Urinary bladder (tissue), 4 donors: ENCODE results near the gene MAPK1. TPM values are rescaled to one million over a fixed set of nuclear protein-coding genes. Genes with fewer than 3 reads are reported as not detected.

Experiments
- DNase-seq: peaks from one replicate; pipeline ENCODE4 v3.0.0-alpha.2; 2015; ENCODE audit errors: extremely low spot score
- H3K27ac ChIP-seq: one replicate; pipeline ENCODE4 v1.5.1; 2013; ENCODE audit warnings: low read depth, mild to moderate bottlenecking, moderate library complexity
- H3K36me3 ChIP-seq: one replicate; pipeline ENCODE4 v1.6.1; 2013; ENCODE audit warnings: mild to moderate bottlenecking, moderate library complexity; ENCODE audit not compliant: insufficient read depth
- H3K4me1 ChIP-seq: one replicate; pipeline ENCODE4 v1.6.1; 2013; ENCODE audit warnings: mild to moderate bottlenecking, moderate library complexity; ENCODE audit not compliant: insufficient read depth
- H3K4me3 ChIP-seq: one replicate; pipeline ENCODE4 v1.5.1; 2013; ENCODE audit warnings: low read depth, low read length
- WGBS: extraction: QIAGEN DNeasy Blood & Tissue Kit; methylation state at CpG from one replicate; pipeline ENCODE4 v1.1.7; 2013; 5-methylcytosine and 5-hydroxymethylcytosine counted together
- polyA plus RNA-seq: library from polyadenylated mRNA; stranded (reverse); fragments of 200-250 nt; gene quantifications from one replicate; pipeline ENCODE4 v1.2.3, GENCODE V29; 2013
- small RNA-seq: library from RNA; depleted of rRNA; stranded (forward); fragments of <200 nt; gene quantifications from one replicate; pipeline ENCODE3, GENCODE V24; 2014
- total RNA-seq: library from RNA; depleted of rRNA; stranded (reverse); fragments of >200 nt; gene quantifications from one replicate; pipeline ENCODE4 v1.2.3, GENCODE V29; 2014
- donor health status: healthy with polysubstance abuse.
- donor health status: healthy.

MAPK1 gene
- total and polyA plus RNA-seq, 2 donors, result 39.2 to 72.9 TPM

DNA sequence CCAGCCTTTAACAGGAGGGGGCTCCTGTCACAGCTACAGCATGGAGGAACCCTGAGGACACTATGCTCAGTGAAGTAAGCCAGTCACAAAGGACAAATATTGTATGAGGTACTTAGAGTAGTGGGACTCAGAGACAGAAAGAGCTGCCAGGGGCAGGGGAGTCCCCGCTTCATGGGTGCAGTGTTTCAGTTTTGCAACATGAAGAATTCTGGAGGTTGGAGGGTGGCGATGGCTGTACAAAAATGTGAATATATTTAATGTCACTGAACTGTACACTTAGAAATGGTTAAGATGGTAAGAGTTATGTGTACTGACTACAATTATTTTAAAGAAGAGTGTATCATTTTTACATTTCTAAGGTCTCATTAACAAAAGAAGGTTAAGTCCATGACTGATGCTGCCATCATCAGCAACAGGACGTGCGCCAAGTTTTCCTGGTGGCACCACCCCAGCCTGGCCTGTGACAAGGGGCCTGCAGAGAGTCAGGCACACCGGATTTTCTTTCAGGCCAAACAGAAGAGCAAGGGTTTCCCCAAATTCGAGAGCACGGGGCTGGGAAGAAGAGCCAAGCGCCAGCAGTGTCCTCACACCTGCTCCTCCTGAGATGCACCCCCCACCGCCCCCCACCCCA, 153.9 kb downstream of the MAPK1 start:
- WGBS, result 74% methylated on average over 9 of the region's 9 CpGs
- no peak for DNase-seq
- no peak overlapping the region for H3K4me3 ChIP-seq

DNA sequence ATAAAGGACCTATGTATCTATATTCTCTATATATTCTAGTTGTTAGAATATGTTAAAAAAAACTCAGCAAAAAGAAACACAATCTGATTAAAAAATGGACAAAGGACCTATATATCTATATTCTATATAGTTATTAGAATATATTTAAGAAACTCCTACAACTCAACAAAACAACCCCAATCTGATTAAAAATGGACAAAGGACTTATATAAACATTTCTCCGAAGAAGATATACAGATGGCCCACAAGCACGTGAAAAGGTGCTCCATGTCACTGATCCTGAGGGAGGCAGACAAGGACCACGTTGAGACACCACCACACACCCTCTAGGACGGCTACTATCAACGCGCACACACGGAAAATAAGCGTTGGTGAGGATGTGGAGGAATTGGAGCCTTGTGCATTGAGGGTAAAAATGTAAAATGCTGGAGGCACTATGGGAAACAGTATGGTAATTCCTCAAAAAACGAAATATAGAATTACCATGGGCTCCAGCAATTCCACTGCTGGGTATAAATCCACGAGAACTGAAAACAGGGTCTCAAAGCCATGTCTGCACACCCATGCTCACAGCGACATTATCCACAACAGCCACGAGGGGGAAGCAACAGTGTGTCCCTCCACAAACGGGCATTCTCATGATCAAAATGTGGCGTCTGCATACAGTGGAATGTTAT, 154.6 kb downstream of the MAPK1 start:
- Histone ChIP-seq H3K4me1 (no peaks in the 10 kb centered on the region), H3K4me3 (no peak overlapping the region), H3K27ac (no peak overlapping the region), H3K36me3 (no peaks in the 10 kb centered on the region)
- DNase-seq, result peak; percentile 68
- WGBS, result 8% methylated on average over 14 of the region's 14 CpGs

More for the DNA sequence above, 153.9 kb downstream of the MAPK1 start:
- Histone ChIP-seq H3K27ac (no peak overlapping the region), H3K4me1 (no peaks in the 10 kb centered on the region), H3K36me3 (no peaks in the 10 kb centered on the region)

DNA sequence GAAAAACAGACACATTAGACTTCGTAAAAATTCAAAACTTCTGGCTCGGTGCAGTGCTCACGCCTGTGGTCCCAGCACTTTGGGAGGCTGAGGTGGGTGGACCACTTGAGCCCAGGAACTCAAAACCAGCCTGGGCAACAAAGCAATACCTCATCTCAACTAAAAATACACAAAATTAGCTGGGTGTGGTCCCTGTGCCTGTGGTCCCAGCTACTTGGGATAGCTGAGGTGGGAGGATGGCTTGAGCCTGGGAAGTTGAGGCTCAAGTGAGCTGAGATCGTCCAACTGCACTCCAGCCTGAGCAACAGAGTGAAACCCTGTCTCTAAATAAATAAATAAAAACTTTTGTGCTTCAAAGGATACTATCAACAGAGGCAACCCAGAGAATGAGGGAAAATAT, 155.6 kb downstream of the MAPK1 start:
- Histone ChIP-seq H3K4me3 (no peak overlapping the region), H3K4me1 (no peaks in the 10 kb centered on the region)
- WGBS, result 90% methylated on average over 4 of the region's 4 CpGs

DNA sequence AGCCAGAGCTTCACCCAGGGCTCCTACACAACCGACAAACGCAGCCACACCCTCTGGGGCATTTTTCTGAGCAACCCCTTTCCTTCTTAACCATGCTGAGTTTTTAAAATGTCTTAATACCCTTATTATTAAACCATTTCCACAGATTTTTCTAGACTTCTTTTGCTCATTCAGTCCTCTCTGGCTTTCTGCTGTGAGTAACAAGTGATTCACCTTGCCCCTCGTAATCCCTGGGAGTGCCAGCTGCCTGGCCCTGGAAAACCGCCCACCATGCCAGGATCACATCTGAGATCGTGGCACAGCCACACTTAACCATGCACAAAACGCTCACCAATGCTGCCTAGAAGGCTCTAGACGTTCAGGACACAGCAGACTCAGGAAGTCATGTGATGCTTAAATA, 157.3 kb downstream of the MAPK1 start:
- H3K36me3 ChIP-seq, result no peaks in the 10 kb centered on the region
- no peak overlapping the region for H3K27ac ChIP-seq
- DNase-seq, result no peak
- 90% methylated on average over 7 of the region's 7 CpGs for WGBS
- no peaks in the 10 kb centered on the region for H3K4me1 ChIP-seq
- H3K4me3 ChIP-seq, result no peak overlapping the region

More for the DNA sequence above, 155.6 kb downstream of the MAPK1 start:
- H3K27ac ChIP-seq, result no peak overlapping the region
- no peaks in the 10 kb centered on the region for H3K36me3 ChIP-seq
- DNase-seq, result no peak

DNA sequence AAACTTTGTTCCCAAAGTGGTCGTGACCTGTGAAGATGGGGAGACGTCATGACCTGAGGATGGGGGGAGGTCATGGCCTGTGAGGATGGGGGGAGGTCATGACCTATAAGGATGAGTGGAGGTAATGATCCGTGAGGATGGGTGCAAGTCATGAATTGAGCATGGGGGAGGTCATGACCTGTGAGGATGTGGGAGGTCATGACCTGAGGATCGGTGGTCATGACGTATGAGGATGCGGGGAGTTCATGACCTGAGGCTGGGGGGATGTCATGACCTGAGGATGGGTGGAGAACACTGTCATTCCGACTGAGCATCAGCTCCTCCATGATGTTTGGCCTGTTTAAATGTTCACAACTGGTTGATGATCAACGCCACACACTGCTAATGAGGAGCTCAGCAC, 157.8 kb downstream of the MAPK1 start:
- Histone ChIP-seq H3K4me3 (no peak overlapping the region), H3K36me3 (no peaks in the 10 kb centered on the region), H3K4me1 (no peaks in the 10 kb centered on the region), H3K27ac (no peak overlapping the region)
- 84% methylated on average over 8 of the region's 8 CpGs for WGBS
- DNase-seq, result no peak

DNA sequence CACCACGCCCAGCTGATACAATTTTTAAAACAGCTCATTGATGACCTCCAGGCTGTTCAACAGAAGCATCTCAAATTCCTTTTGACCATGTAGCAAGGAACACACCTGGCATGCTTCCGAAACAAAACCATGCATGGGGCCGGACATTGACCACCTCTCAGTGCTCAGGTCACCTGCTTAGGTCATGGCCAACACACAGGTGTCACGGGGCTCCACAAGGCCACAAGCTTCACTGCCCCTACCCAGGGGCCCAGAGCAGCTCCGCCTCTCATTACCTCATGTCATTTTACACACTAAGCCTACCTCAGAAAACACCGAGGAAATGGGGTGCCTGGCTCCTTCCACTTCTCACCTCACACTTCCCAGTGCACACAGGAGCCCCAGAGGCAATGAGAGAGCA, 158.5 kb downstream of the MAPK1 start:
- Histone ChIP-seq H3K27ac (no peak overlapping the region), H3K4me3 (no peak overlapping the region), H3K36me3 (no peaks in the 10 kb centered on the region), H3K4me1 (no peaks in the 10 kb centered on the region)
- whole genome bisulfite sequencing, result 95% methylated on average over 6 of the region's 6 CpGs
- DNase-seq, result no peak

DNA sequence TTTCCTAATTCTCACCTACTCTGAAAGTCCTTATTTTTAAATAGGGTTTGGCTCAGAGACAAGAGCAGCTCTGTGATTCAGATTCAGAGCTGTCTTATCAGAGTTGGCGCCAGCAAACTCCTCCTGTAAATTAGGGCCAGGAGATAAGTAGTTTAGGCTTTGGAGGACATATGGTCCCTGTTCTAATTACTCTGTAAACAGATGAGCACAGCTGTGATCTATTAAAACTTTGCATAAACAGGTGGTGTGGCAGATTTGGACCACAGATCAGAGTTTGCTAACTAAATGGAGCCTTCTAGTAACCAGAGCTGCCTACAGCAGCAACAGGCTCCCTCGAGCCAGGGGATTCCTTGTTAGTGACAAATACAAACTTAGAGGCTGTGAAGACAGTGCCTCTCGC, 159.8 kb downstream of the MAPK1 start:
- Histone ChIP-seq H3K36me3 (no peaks in the 10 kb centered on the region), H3K4me1 (no peaks in the 10 kb centered on the region), H3K27ac (no peak overlapping the region), H3K4me3 (no peak overlapping the region)
- no peak for DNase-seq
- 39% methylated on average over 3 of the region's 3 CpGs for WGBS

Small RNA genes within 50 kb of the gene (small RNA-seq; reads per million reads assigned to genes)
- gene RN7SL280P, result not detected
- gene RNA5SP493, result not detected

Other genes starting within 250 kb of the MAPK1 start
- gene YDJC, start 237.6 kb downstream of the MAPK1 start, total RNA-seq, result 3.7 TPM
- 26.4 TPM for gene YDJC, start 237.6 kb downstream of the MAPK1 start, polyA plus RNA-seq
- gene CCDC116, start 234.9 kb downstream of the MAPK1 start, total RNA-seq, result 0.53 TPM
- 0.37 TPM for gene CCDC116, start 234.9 kb downstream of the MAPK1 start, polyA plus RNA-seq
- 5.1 TPM for gene SDF2L1, start 225.3 kb downstream of the MAPK1 start, total RNA-seq
- gene SDF2L1, start 225.3 kb downstream of the MAPK1 start, polyA plus RNA-seq, result 58.0 TPM
- gene PPIL2, start 201.6 kb downstream of the MAPK1 start, total RNA-seq, result 26.8 TPM
- gene PPIL2, start 201.6 kb downstream of the MAPK1 start, polyA plus RNA-seq, result 26.3 TPM
- 7.0 TPM for gene YPEL1, start 131.9 kb downstream of the MAPK1 start, total RNA-seq
- 5.5 TPM for gene YPEL1, start 131.9 kb downstream of the MAPK1 start, polyA plus RNA-seq
- 30.8 TPM for gene PPM1F, start 85.2 kb upstream of the MAPK1 start, total RNA-seq
- gene PPM1F, start 85.2 kb upstream of the MAPK1 start, polyA plus RNA-seq, result 35.4 TPM
- 20.7 TPM for gene TOP3B, start 115.1 kb upstream of the MAPK1 start, total RNA-seq
- 12.6 TPM for gene TOP3B, start 115.1 kb upstream of the MAPK1 start, polyA plus RNA-seq